Activated CD4-positive, CD25-positive, alpha-beta regulatory T cell treated with anti-CD3 and anti-CD28 coated beads, Interleukin-2, amount 50 U/mL, for 16 hours (primary cell): ENCODE measurements around the gene ACTL6B.

Source experiments
- DNase-seq: peaks from one replicate; pipeline ENCODE4 v3.0.0-alpha.2; 2020; ENCODE audit warnings: low read depth, low spot score

ACTL6B gene

GRCh38 chr7:100600730-100601038, 55.6 kb downstream of the ACTL6B start:
- DNase-seq = no peak

GRCh38 chr7:100599911-100600729, 56.1 kb downstream of the ACTL6B start:
- DNase-seq = no peak

GRCh38 chr7:100598425-100598824, 57.8 kb downstream of the ACTL6B start:
- no peak for DNase-seq

- no peak for DNase-seq
Measured at GRCh38 chr7:100595188-100595587, 61.1 kb downstream of the ACTL6B start.
